GM19238 (cell line): Measurements from ENCODE around the gene FGD3.

Experiments
- DNase-seq: peaks from one replicate; pipeline ENCODE4 v3.0.0; 2011; ENCODE audit warnings: low spot score; ENCODE audit not compliant: insufficient read length

FGD3 gene

DNA sequence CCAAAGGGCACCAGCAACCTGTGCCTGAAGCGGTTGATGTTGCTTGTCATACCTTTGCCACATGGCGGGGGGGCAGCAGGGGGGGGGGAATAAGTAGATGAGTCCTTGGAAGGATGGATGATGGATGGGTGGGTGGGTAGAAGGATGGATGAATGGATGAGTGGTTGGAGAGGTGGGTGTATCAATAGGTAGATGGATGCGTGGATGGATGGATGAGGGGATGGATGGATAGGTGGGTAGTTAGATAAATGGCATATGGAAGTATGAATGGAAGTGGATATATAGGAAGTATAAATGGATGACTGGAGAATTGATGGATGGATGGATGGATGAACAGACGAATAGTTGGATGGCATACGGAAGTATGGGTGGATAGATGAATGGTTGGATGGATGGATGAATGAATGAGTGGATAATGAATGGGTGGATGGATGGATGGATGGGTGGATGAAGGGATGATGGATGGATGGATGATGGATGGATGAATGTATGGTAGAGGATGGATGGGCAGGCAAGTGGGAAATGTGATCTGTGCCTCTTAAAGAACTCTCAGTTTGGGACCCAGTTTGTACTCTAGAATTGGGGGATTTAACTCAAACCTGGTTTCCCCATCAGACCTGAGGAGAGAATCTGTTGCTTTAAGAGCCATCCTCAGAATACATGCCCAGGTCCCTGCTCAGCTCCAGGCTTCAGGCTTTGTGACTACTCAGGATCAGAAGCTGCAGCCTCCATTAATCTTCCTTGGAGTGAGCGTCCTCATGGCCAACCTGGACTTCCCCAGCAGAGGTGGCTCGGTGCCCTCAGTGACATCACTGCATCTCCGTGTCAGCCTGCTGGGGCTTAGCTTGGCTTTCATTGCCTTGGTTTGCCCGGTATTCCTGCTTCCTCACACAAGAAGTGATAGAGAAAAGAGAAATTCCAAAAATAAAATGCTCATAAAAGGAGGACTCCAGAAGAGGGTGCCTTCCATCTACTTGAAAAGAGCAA is 83.6 kb downstream of the FGD3 start:
- DNase-seq = no peak

DNA sequence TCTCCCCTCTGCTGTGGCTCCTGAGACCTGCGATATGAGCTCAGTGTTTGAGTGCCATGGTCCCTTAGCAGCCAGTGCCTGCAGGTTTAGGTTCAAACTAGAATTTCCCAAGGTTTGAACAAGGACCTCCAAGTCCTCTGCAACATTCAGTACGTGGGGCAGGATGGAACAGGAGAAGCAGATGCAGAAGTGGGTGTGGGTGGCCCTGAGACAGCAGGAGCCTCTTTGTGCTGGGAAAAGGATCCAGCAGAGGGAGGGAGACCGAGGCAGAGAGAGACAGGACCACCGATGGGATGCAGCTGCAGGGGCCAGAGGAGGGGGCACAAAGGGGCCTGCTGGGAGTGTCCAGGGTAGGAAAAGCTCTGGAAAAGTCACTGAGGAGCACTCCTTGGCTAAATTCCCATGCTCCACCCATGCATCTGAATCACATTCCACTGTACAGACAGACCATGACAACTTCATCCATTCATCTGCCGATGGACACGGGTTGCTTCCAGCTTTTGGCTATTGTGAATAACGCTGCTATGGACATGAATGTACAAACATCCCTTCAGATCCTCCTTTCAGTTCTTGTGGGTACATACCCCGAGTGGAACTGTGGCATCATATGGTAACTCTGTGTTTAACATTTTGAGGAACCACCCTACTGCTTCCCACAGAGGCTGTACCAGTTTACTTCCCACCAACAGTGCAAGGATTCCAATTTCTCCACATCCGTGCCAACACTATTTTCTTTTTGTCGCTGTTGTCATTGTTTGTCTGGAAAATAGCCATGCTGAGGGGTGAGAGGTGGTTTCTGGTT is 84.5 kb downstream of the FGD3 start:
- DNase-seq = no peak

DNA sequence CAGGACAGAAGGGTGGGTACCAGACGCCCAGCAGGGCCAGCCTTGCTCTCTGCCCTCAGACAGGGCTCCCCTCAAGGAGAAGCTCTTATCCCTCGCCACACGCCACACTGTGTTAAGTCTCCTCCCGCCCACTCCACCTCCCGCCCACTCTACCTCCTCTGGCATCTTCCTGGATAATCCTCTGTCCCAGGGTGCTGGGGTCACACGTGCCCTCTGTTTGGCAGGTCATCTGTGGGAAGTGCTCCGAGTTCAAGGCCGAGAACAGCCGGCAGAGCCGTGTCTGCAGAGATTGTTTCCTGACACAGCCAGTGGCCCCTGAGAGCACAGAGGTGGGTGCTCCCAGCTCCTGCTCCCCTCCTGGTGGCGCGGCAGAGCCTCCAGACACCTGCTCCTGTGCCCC is 85.2 kb downstream of the FGD3 start:
- DNase-seq = no peak

DNA sequence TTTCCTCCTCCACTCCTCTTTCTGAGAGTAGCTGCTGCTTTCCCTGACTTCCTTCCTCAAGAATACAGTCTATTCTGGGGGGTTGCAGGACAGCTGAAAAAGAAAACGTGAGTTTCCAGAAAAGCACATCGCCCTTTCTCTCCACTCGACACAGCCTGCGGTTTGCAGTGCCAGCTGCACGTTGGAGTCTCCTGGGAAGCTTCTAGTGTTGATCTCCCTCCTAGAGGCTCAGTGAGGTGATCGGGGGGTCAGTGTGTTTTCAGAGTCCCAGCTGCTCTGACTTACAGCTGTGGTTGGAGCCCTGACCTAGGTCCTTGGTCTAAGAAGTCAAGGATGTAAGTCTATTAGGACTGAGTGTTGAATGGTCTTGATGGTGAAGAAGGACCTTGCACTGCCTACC is 86.2 kb downstream of the FGD3 start:
- DNase-seq = no peak

DNA sequence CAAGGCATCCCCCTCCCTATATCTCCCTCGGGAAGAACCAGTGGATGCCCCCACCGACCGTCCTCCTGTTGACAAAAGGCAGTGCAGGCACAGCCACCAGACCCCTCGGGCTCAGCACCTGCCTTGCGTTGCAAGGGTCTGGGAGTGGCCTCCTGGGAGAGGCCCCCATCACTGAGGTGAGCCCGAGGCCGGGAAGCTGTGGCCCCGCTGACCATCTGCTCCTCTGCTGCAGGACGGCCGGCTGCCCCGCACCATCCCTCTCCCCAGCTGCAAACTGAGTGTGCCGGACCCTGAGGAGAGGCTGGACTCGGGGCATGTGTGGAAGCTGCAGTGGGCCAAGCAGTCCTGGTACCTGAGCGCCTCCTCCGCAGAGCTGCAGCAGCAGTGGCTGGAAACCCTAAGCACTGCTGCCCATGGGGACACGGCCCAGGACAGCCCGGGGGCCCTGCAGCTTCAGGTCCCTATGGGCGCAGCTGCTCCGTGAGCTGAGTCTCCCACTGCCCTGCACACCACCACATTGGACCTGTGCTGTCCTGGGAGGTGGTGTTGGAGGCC is 87.9 kb downstream of the FGD3 start:
- DNase-seq = no peak

DNA sequence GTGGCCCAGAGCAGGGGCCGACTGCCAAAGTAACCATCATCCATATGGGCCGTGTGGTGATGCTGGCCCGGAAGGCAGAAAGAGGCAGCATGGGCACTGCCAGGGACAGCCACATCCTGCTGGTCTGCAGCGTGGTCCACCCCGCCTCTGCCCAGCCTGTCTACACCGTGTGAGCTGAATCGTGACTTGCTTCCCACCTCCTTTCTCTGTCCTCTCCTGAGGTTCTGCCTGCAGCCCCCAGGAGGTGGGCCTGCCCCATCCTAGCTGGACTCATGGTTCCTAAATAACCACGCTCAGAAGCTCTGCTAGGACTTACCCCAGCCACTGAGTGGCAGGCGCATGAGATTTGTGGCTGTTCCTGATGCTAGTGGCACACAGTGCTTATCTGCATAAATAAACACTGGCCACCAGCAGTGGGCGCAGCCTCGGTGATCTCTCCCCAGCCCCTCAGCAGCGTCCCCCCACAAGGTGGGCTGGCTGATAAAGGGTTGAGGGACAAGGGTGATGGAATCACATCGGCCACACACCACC is 88.6 kb downstream of the FGD3 start:
- no peak for DNase-seq

DNA sequence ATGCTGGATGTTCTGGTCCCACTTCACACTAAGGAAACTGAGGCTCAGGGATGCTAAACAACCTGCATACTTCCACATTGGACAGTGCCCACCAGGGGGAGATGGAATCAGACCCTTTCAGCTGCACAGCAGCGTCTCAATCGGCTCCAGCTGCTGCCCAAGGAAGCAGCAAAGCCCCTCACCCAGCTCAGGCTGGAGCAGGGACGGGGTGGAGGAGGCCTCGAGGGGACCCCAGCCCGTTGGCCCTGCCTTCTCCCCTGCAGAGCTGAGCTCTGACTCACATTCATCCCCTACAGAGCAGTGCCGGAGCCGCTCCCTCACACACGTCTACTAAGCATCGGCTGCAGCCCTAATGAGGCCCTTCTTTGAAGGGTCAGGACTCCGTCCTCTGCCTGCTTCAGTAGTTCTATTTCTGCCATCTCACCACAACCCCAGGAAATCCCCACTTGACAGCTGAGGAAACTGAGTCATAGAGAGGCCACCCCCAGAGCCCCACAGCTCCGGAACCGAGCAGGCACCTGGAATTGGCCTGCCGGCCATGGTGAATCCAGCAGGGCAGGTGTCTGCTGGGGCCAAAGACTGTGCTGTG is 89.7 kb downstream of the FGD3 start:
- DNase-seq = no peak

DNA sequence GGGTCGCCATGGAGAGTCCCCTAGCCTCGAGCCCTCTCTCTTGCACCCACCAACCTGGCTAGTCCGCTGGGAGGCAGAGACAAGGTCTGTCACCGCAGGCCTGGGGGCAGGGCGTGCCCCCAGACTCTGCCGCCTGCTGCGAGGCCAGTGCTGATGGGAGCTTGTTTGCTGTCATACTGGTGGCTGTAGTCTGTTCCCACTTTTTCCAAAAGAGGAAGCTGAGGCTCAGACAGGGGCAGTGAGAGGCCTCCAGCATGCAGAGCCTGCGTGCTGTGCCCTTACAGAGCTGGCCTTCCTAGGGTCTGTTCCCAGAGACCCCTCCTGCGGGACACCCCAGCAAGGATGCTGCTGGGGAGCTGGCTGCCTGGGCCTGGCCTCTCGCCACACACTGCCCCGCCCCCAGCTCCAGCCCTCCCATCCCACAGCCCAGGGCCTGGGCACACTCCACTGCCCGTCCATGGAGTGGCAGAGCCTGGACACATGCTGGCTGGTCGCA is 90.2 kb downstream of the FGD3 start:
- no peak for DNase-seq

DNA sequence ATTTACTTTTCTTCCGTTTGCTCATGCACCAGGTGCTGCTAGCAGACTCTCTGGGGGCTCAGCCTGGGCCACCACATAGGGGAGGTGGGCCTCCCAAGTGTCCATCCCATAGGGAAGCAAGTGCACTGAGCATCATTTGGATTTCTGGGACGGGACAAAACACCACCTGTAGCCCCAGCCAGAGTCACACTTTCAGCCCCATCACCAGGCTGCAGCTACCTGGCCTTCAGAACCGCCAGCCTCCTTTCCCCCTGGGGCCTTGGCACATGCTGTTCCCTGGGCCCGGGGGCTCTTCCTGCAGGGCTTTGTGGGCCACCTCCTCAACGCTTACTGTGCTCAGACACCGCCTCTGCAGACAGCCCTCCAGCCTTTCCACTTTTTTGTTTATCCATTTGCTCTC is 91.6 kb downstream of the FGD3 start:
- DNase-seq = no peak

DNA sequence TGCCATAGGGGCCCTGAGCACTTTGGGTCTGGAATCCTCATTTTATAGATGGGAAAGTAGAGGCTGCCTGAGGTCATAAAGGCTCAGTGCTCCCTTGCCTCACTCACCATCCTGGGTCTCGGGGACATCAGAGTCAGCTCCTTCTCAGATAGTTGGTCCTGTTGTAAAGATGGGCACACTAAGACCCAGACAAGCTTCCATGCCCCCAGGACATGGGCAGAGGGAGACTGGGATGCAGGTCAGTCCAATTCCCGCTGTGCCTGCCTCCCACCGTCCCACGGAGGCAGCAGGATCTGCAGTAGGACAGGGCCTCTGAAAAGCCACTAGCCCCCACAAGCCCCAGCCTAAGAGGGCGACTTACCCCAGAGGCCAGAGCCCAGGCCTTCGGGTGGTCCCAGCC is 92.1 kb downstream of the FGD3 start:
- no peak for DNase-seq

DNA sequence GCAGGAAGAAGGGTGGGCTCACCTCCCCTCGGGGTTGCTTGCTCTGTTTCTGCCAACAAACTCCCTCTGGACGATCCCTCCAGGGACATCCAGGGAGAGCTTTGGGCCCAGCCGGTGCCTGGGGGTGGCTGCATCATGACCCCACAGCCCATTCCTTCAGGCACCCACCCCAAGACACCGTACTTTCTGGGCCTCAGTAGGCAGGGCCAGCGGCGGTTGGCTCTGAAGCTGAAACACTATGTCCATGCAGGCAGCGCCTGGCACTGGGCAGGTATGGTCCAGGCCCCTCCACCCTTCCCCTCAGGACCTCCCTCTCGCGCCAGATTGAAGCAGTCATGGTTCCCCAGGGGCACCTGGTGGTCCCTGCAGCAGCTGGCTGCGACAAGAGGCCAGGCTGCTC is 92.7 kb downstream of the FGD3 start:
- no peak for DNase-seq

DNA sequence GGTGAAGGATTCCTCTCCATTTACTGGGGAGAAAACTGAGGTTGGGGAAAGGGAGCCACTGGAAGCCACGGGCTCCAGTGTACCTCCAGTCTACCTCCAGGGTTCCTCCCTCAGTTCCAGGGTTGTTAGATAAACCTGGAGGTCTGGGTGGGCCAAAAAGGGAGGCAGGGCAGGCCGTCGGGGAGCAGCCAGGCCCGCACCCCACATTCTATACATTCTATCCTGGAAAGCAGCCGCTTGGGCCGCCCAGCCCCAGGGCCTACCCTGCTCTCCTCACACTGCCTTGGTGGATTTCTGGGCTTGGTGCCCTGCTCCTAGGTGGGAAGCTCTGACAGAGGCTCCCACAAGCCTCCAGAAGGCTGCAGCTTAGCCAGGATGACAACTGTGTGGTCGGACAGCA is 93.1 kb downstream of the FGD3 start:
- no peak for DNase-seq

DNA sequence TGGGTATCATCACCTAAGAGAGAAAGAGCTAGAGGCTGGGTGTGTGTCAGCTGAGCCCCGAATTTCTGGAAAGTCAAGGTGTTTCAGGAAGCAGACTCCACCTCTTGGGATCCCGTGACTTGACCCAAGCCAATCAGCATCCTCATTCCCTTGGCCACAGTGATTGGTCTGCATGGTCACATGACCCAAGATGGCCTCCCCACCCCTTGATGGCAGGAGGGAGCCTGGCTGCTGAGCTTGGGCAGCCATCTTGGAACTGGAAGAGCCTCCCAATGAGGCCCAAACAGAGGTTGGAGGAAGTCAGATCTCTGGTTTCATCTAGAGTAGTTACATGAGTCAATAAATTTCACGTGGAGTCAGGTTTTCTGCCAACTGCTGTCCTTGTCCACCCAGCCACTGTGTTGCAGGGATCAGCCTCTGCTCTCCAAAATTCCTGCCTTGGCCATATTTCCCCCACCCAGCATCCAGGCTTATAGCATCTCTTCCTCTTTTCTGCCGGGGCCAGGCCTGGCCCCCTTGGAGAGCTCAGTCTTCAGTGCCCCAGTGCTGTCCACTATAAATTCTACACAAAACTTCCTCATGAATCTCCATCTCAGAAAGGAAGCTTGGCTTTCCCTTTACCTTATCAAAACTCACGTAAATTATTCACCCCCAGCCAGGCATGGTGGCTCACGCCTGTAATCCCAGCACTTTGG is 93.9 kb downstream of the FGD3 start:
- no peak for DNase-seq

DNA sequence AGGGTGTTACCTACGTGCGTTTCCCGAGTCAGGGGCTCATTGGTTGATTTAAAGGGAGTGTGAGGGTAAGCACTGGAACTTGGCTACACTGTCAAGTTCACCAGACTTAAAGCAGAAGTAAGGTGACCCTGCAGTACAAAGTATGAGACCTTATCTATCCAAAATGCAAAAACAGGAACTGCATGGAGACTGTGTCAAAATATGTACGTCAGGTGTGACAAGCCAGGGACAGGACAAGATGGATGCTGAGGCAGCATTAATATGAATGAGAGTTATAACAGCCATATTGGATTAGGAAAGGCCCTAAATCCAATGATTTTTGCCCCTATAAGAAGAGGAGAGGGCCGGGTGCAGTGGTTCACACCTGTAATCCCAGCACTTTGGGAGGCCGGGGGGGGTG is 95.8 kb downstream of the FGD3 start:
- DNase-seq = no peak

DNA sequence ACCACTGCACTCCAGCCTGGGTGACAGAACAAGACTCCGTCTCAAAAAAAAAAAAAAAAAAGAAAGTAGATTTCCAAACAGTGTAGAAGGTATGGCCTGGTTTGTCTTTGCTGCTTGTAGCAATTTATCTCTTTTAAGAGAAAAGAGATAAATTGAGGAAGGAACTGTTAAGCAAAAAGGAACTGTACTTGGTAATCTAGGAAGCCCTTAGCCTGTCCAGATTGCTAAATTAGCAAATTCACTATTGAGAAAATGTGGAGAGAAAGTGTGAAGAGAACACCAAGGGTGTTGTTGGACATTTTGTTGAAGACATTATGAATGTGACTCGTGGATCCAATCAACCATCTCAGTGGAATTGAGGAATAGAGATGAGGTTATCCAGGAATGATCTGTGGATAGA is 98.2 kb downstream of the FGD3 start:
- no peak for DNase-seq

DNA sequence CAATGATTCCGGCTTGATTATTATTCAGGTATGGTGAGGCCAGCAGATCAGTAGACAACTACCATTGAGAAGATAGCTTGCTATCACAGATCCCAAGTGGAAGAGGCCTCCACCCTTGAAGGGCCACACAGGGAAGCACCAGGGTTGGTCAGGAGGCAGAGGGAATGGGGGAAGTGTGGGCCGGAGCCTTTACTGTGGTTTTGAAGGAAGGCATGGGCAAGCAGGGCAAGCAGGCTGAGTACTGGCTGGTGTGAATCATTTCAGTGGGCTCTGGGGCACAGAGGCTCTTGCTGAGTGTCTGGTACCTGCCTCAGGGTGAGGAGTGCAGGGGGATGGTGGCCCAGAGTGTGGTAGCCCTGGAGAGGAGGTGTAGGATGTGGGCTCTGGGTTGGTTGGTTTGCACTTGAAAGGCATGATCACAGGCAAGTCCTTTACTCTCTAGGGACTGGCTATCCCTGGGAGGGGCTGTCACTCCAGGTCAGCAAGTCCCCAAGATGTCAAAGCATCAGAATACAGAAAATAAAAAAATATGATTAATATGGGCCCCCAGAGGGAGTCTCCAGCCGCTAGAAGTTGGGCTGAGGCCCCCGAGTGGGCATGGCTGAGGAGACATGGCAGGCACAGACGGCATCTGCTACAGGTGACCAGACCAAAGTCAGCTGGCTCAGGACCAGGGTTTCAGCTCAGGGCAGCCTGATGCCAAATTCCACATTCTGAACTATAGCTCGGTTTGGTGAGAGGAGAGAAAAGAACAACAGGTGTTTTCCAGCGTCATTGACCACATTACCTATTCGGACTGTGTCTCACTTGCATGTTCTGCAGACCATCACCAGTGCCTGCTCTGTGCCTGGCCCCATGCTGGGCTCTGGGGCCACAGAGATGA is 101.5 kb downstream of the FGD3 start:
- no peak for DNase-seq

DNA sequence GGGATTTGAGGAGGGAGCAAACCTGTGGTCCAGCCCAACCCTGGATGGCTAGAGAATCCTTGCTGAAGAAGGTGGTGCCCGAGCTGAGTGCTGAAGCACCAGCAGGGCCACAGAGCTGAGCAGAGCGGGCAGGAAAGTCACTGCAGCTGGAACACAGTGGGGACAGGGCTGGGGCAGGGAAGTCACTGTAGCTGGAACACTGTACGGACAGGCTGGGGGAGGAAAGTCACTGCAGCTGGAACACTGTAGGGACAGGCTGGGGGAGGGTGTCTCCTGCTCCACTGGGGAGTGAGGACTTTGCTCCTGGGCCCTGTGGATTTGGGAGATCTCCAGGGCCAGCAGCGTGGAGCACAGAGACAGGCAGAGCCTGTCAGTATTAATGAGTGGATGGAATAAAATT is 102.2 kb downstream of the FGD3 start:
- no peak for DNase-seq

DNA sequence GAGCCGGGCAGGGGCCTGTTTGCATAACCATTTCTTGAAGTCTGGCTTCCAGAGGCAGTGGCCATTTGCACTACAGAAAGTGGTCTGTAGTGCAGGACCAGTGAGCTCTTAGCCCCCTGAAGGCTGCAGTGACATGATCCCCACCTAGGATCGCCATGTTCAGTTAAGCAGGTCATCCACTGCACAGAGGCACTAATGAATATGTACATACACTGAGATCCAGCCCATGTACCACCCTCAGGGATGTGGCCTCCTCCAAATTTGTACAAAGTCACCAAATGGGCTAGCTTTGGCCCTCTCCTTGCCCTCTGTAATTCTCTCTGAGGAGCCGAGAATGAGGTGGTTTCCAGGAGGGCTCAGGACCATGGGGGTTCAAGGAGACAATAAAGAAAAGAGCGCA is 102.9 kb downstream of the FGD3 start:
- DNase-seq = no peak

DNA sequence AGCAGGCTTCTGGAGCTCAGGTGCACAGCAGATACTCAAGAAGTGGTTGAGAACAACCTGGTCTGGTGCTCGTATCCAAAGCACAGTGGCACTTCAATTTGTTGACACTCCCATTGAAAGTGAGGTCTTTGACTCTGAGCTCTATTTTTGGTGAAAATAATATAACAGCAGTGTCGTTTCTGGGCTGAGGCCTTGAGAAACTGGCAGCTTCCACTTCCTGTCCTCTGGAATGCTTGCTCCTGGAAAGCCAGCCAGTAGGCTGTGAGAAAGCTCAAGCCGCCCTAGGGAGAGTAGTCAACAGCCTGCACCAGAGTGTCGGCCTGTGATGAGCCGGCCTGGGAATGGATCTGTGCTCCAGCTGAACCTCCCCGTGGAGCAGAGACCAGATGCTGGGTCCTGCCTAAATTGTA is 104.4 kb downstream of the FGD3 start:
- DNase-seq = no peak
